Neural progenitor cell (in vitro differentiated cells): ENCODE results near the gene SLC7A9. TPM values are rescaled to one million over a fixed set of nuclear protein-coding genes. Genes with fewer than 3 reads are reported as not detected.
"Not testable (repeated sequence)": the region's sequence is repeated elsewhere in the genome, so short reads cannot be mapped to it uniquely, and the experiment has no call there.

Experiments
- DNase-seq: peaks from one replicate; pipeline ENCODE4 v3.0.0-alpha.2; 2016; ENCODE audit warnings: low spot score
- H2AFZ ChIP-seq: fragments of 200-600 bp; sonication (generic); replicated peaks from 2 replicates; pipeline ENCODE4 v1.6.1; 2016; ENCODE audit warnings: antibody characterized with exemption
- H3F3A ChIP-seq: fragments of 200-600 bp; sonication (generic); 2 replicates; pipeline ENCODE4 v1.6.1; 2016; ENCODE audit warnings: antibody characterized with exemption, low read depth
- H3K27ac ChIP-seq: fragments of 200-600 bp; sonication (generic); 2 replicates; pipeline ENCODE4 v1.5.1; 2016; ENCODE audit warnings: mild to moderate bottlenecking
- H3K27me3 ChIP-seq: fragments of 200-600 bp; sonication (generic); 2 replicates; pipeline ENCODE4 v1.6.1; 2016; ENCODE audit warnings: mild to moderate bottlenecking, moderate library complexity
- H3K36me3 ChIP-seq: fragments of 200-600 bp; sonication (generic); 2 replicates; pipeline ENCODE4 v1.5.1; 2016
- H3K4me1 ChIP-seq: fragments of 200-600 bp; sonication (generic); 2 replicates; pipeline ENCODE4 v1.6.1; 2016; ENCODE audit warnings: mixed run types
- H3K4me2 ChIP-seq: fragments of 200-600 bp; sonication (generic); 2 replicates; pipeline ENCODE4 v1.6.1; 2016
- H3K4me3 ChIP-seq: fragments of 200-600 bp; sonication (generic); 2 replicates; pipeline ENCODE4 v1.5.1; 2016
- H3K79me2 ChIP-seq: fragments of 200-600 bp; sonication (generic); 2 replicates; pipeline ENCODE4 v1.6.1; 2016; ENCODE audit warnings: low read depth
- H3K9ac ChIP-seq: fragments of 200-600 bp; sonication (generic); 2 replicates; pipeline ENCODE4 v1.6.1; 2016
- H3K9me3 ChIP-seq: fragments of 200-600 bp; sonication (generic); 2 replicates; pipeline ENCODE4 v1.5.1; 2016; ENCODE audit warnings: low read depth
- H4K20me1 ChIP-seq: fragments of 200-600 bp; sonication (generic); 2 replicates; pipeline ENCODE4 v1.6.1; 2016; ENCODE audit warnings: low read depth
- H3K27ac Mint-ChIP-seq: 3 replicates; pipeline ENCODE4 v1.8.0; 2021; ENCODE audit warnings: mixed read lengths
- H3K27me3 Mint-ChIP-seq: 2 replicates; pipeline ENCODE4 v1.8.0; 2022; ENCODE audit warnings: low read depth, mild to moderate bottlenecking, inconsistent platforms, moderate library complexity, mixed read lengths; ENCODE audit not compliant: insufficient read depth
- H3K36me3 Mint-ChIP-seq: 3 replicates; pipeline ENCODE4 v1.8.0; 2021; ENCODE audit warnings: mixed read lengths
- H3K4me1 Mint-ChIP-seq: 3 replicates; pipeline ENCODE4 v1.8.0; 2021; ENCODE audit warnings: mixed read lengths
- H3K4me3 Mint-ChIP-seq: 3 replicates; pipeline ENCODE4 v1.8.0; 2021; ENCODE audit warnings: mild to moderate bottlenecking, moderate library complexity, mixed read lengths
- H3K9me3 Mint-ChIP-seq: 3 replicates; pipeline ENCODE4 v1.8.0; 2020; ENCODE audit warnings: mixed read lengths
- EZH2 ChIP-seq: fragments of 200-600 bp; sonication (generic); IDR thresholded peaks from 2 replicates; pipeline ENCODE4 v1.6.1; 2017; ENCODE audit warnings: antibody characterized with exemption, mild to moderate bottlenecking, moderate library complexity
- EZH2phosphoT487 ChIP-seq: fragments of 200-600 bp; sonication (generic); IDR thresholded peaks from 2 replicates; pipeline ENCODE4 v1.6.1; 2017; ENCODE audit warnings: antibody characterized with exemption
- total RNA-seq: library from RNA; depleted of rRNA; stranded (reverse); fragments of >200 nt; gene quantifications from 2 replicates; pipeline ENCODE4 v1.2.3, GENCODE V29; 2015; ENCODE audit warnings: low replicate concordance
- TF ChIP-seq, protein P1 (sequence below): fragments of 200-600 bp; sonication (generic); IDR thresholded peaks from 2 replicates; pipeline ENCODE4 v1.5.1; 2017; ENCODE audit warnings: antibody characterized with exemption, mild to moderate bottlenecking

Gene SLC7A9
- total RNA-seq, 1 donor from 2014 or later: not detected

DNA sequence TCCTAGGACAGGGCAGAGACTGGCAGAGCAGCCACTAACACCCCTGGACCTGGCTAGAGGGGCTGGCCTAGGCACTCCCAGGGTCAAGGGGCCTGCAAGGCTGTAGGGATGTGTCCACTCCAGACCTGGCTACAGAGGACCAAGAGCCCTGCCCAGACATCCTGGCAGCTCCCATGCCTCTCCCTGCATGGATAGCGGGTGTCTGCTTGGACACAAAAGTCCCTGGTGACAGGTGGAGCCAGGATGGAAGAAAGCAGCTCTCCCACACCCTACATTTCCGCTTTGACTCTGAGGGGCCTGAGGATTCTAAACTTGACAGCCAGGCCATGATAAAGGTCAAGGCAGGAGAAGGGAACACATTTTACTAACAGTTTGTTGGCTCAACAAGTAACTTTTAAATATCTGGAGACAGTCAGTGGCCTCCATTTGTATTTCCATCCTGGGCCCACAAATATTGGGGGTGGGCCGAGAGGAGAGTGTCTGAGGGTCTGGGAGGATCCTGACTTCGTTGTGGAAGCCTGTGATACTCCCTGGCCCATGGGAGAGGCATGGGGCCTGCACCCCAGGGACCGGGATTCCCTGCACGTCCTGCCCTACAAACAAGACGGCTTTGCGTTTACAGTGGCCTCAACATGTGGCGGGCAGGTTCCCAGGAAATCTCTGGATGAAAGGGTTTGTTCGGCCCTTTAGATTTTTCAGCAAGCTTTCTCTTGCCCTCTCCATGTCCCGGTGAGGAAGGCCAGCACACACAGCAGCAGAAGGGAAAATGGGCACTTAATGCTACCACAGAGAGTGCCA, 19.8 kb upstream of the SLC7A9 start:
- H3K4me1 Mint-ChIP-seq: no peaks in the 10 kb centered on the region
- Histone ChIP-seq H3F3A (no peaks in the 10 kb centered on the region), H2AFZ (no peak overlapping the region), H3K4me2 (no peak overlapping the region), H3K9ac (no peak overlapping the region), H4K20me1 (no peaks in the 10 kb centered on the region), H3K4me1 (no peaks in the 10 kb centered on the region), H3K4me3 (no peak overlapping the region), H3K9me3 (peaks cover 5% of the 10 kb centered on the region), H3K36me3 (no peaks in the 10 kb centered on the region), H3K79me2 (no peaks in the 10 kb centered on the region), H3K27ac (no peak overlapping the region), H3K27me3 (no peaks in the 10 kb centered on the region)
- peaks cover 33% of the 10 kb centered on the region for H3K36me3 Mint-ChIP-seq
- no peaks in the 10 kb centered on the region for H3K27me3 Mint-ChIP-seq
- no peak overlapping the region for H3K4me3 Mint-ChIP-seq
- H3K27ac Mint-ChIP-seq: no peak overlapping the region
- TF ChIP-seq, protein P1, sequence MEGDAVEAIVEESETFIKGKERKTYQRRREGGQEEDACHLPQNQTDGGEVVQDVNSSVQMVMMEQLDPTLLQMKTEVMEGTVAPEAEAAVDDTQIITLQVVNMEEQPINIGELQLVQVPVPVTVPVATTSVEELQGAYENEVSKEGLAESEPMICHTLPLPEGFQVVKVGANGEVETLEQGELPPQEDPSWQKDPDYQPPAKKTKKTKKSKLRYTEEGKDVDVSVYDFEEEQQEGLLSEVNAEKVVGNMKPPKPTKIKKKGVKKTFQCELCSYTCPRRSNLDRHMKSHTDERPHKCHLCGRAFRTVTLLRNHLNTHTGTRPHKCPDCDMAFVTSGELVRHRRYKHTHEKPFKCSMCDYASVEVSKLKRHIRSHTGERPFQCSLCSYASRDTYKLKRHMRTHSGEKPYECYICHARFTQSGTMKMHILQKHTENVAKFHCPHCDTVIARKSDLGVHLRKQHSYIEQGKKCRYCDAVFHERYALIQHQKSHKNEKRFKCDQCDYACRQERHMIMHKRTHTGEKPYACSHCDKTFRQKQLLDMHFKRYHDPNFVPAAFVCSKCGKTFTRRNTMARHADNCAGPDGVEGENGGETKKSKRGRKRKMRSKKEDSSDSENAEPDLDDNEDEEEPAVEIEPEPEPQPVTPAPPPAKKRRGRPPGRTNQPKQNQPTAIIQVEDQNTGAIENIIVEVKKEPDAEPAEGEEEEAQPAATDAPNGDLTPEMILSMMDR: no peak
- TF ChIP-seq EZH2 (no peak), EZH2phosphoT487 (no peak)
- DNase-seq: no peak
- peaks cover 26% of the 10 kb centered on the region for H3K9me3 Mint-ChIP-seq

DNA sequence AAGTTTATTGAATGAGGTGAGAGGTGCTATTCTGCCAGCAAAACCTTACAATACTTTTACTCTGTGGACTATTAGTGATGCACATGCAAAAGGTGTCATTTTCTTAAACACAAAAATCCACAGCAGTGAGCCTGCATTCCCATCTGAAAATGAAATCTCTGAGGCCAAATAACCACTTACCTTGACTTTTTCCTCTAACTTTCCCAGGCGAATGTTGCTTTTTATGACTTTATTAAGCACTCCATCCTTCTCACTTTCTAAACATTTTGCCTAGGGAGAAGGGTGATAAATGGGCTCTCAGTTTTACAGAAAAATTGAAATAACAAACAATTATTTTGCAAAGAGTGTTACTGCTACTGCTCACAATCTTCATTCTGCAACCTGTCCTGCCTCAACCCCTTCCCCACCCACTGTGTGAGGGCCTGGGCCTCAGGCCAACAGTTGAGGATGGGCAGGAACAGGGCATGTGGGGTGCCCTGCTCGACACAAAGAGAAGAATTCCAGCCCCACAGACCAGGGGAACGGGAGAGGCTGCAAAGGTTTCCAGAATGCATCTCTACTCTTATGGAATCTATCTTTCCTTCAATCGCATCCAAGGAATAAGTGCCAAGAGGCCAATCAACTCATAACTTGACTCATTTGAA, 18.1 kb upstream of the SLC7A9 start:
- no peak overlapping the region for H3K4me3 ChIP-seq
- no peaks in the 10 kb centered on the region for H3F3A ChIP-seq
- Mint-ChIP-seq H3K9me3 (peaks cover 16% of the 10 kb centered on the region), H3K27ac (no peak overlapping the region), H3K4me1 (no peaks in the 10 kb centered on the region), H3K4me3 (no peak overlapping the region), H3K27me3 (no peaks in the 10 kb centered on the region), H3K36me3 (peaks cover 19% of the 10 kb centered on the region)
- H3K9me3 ChIP-seq: peaks cover 5% of the 10 kb centered on the region
- H3K9ac ChIP-seq: no peak overlapping the region
- H3K27me3 ChIP-seq: no peaks in the 10 kb centered on the region
- no peaks in the 10 kb centered on the region for H4K20me1 ChIP-seq
- H3K79me2 ChIP-seq: no peaks in the 10 kb centered on the region
- H3K36me3 ChIP-seq: no peaks in the 10 kb centered on the region
- no peak overlapping the region for H3K27ac ChIP-seq
- H3K4me1 ChIP-seq: no peaks in the 10 kb centered on the region
- H2AFZ ChIP-seq: no peak overlapping the region
- TF ChIP-seq EZH2phosphoT487 (no peak), EZH2 (no peak)
- TF ChIP-seq, protein P1: no peak
- no peak overlapping the region for H3K4me2 ChIP-seq
- no peak for DNase-seq

DNA sequence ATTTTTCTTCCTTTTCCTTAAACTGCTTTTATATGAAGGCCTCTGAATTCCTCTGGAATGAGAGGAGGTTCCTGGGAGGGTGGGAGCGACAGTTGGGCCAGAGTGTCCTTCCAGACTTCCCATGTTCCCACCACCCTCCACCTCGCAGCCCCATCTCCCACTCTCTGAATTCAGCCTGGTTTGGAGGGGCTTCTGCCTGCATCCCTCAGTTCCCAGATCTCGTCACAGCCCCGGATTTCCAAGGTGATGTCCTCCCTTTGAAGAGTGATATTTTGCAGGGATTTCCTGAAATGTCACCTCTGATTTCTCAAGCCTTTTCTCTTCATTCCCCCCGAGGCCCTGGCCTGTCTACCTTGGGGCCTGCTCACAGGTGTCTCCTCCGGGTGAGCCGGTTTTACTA, 16.7 kb upstream of the SLC7A9 start:
- TF ChIP-seq EZH2 (no peak), EZH2phosphoT487 (no peak)
- TF ChIP-seq, protein P1: no peak
- Histone ChIP-seq H3K36me3 (no peaks in the 10 kb centered on the region), H3K9me3 (no peaks in the 10 kb centered on the region), H3K79me2 (no peaks in the 10 kb centered on the region), H3K27me3 (no peaks in the 10 kb centered on the region), H4K20me1 (no peaks in the 10 kb centered on the region), H3K4me2 (no peak overlapping the region), H3K27ac (no peak overlapping the region), H3K4me3 (no peak overlapping the region), H3K9ac (no peak overlapping the region), H3F3A (no peaks in the 10 kb centered on the region), H2AFZ (no peak overlapping the region), H3K4me1 (no peaks in the 10 kb centered on the region)
- Mint-ChIP-seq H3K27ac (no peak overlapping the region), H3K4me1 (no peaks in the 10 kb centered on the region), H3K9me3 (peaks cover 4% of the 10 kb centered on the region), H3K27me3 (no peaks in the 10 kb centered on the region), H3K4me3 (no peak overlapping the region), H3K36me3 (peaks cover 10% of the 10 kb centered on the region)
- DNase-seq: no peak

DNA sequence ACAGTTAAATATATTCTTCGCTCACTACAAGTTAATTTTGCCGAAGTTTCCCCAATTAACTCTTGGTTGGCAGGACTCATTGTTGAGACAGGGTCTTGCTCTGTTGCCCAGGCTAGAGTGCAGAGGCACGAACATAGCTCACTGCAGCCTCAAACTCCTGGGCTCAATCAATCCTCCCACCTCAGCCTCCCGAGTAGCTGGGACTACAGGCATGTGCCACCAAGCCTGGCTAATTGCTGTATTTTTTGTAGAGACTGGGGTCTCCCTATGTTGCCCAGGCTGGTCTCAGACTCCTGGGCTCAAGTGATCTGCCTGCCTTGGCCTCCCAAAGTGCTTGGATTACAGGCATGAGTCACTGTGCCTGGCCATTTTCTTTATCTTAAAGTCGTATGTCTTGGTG, 15.7 kb upstream of the SLC7A9 start:
- H3F3A ChIP-seq, H3K4me1 ChIP-seq, H3K4me1 Mint-ChIP-seq, H3K27ac Mint-ChIP-seq, H3K4me2 ChIP-seq, H3K27ac ChIP-seq, H4K20me1 ChIP-seq, H3K79me2 ChIP-seq, H3K27me3 Mint-ChIP-seq, H2AFZ ChIP-seq, H3K9ac ChIP-seq, H3K36me3 ChIP-seq, H3K36me3 Mint-ChIP-seq, H3K4me3 Mint-ChIP-seq, H3K9me3 Mint-ChIP-seq, H3K27me3 ChIP-seq, H3K9me3 ChIP-seq, DNase-seq, H3K4me3 ChIP-seq: not testable (repeated sequence)
